Suppressor macrophage treated with lipopolysaccharide for 4 hours (primary cell): ENCODE measurements around the gene HMGB2.

Experiments used
- DNase-seq: peaks from one replicate; pipeline ENCODE4 v3.0.0-alpha.2; 2020

The HMGB2 gene

GRCh38 chr4:173282626-173283025, 51.5 kb downstream of the HMGB2 start:
- DNase-seq = no peak

- DNase-seq = no peak
These were observed 51.9 kb downstream of the HMGB2 start for GRCh38 chr4:173282256-173282562.

- peak; percentile 16 for DNase-seq
These were observed 52.5 kb downstream of the HMGB2 start for GRCh38 chr4:173281406-173282255.
